ENCODE results near the gene PPFIA2.

GRCh38 chr12:81350309-81350708 lies 408.8 kb downstream of the PPFIA2 start:
- TF ChIP-seq RARB (CRISPR knock-in tag; IDR thresholded peaks at IDR 0.05) (no peak), OSR1 (CRISPR knock-in tag; IDR thresholded peaks at IDR 0.05) (no peak), PATZ1 (CRISPR knock-in tag; IDR thresholded peaks at IDR 0.05; ENCODE audit: borderline replicate concordance) (no peak), ZNF8 (CRISPR knock-in tag; IDR thresholded peaks at IDR 0.05) (no peak)
